Activated T-helper 17 cell treated with anti-CD3 and anti-CD28 coated beads, Interleukin-2, amount 50 U/mL, for 72 hours (primary cell): ENCODE data around the gene PPARGC1A. TPM values are rescaled to one million over a fixed set of nuclear protein-coding genes. Genes with fewer than 3 reads are reported as not detected.

Source experiments
- ATAC-seq: fragments of 150-1000 bp; cut with Tn5 transposase; replicated peaks from 2 replicates; pipeline ENCODE4 v1.10.0; 2021; ENCODE audit warnings: mild to moderate bottlenecking, moderate library complexity
- H3K27ac Mint-ChIP-seq: one replicate; pipeline ENCODE4 v1.8.0; 2022; ENCODE audit warnings: mixed read lengths
- H3K27me3 Mint-ChIP-seq: one replicate; pipeline ENCODE4 v1.8.0; 2022; ENCODE audit warnings: mixed read lengths
- H3K36me3 Mint-ChIP-seq: one replicate; pipeline ENCODE4 v1.8.0; 2022; ENCODE audit warnings: low read depth, mild to moderate bottlenecking, mixed read lengths
- H3K4me1 Mint-ChIP-seq: one replicate; pipeline ENCODE4 v1.8.0; 2022; ENCODE audit warnings: mixed read lengths
- H3K4me3 Mint-ChIP-seq: one replicate; pipeline ENCODE4 v1.8.0; 2022; ENCODE audit warnings: mild to moderate bottlenecking, mixed read lengths
- H3K9me3 Mint-ChIP-seq: one replicate; pipeline ENCODE4 v1.8.0; 2022; ENCODE audit warnings: mixed read lengths
- total RNA-seq, 2 donors: library from RNA; stranded (reverse); gene quantifications; one replicate each; pipeline ENCODE4 v1.2.3, GENCODE V29; 2022

Gene PPARGC1A
- total RNA-seq, 2 donors from 2014 or later: not detected

- no peaks in the 10 kb centered on the region for H3K4me1 Mint-ChIP-seq
- no peaks in the 10 kb centered on the region for H3K27me3 Mint-ChIP-seq
- no peak for ATAC-seq
- H3K9me3 Mint-ChIP-seq: peaks cover 5% of the 10 kb centered on the region
- no peak overlapping the region for H3K4me3 Mint-ChIP-seq
- no peak overlapping the region for H3K27ac Mint-ChIP-seq
- H3K36me3 Mint-ChIP-seq: no peaks in the 10 kb centered on the region
Observed at GRCh38 chr4:23770011-23770410, 119.8 kb downstream of the PPARGC1A start.

GRCh38 chr4:23769406-23769805 lies 120.4 kb downstream of the PPARGC1A start:
- no peak for ATAC-seq
- no peaks in the 10 kb centered on the region for H3K27me3 Mint-ChIP-seq

GRCh38 chr4:23768541-23768940 lies 121.3 kb downstream of the PPARGC1A start:
- H3K36me3 Mint-ChIP-seq: no peaks in the 10 kb centered on the region
- no peaks in the 10 kb centered on the region for H3K27me3 Mint-ChIP-seq
- H3K4me3 Mint-ChIP-seq: no peak overlapping the region
- no peak overlapping the region for H3K27ac Mint-ChIP-seq
- no peaks in the 10 kb centered on the region for H3K4me1 Mint-ChIP-seq
- no peak for ATAC-seq
- peaks cover 5% of the 10 kb centered on the region for H3K9me3 Mint-ChIP-seq

More at GRCh38 chr4:23769406-23769805, 120.4 kb downstream of the PPARGC1A start:
- Mint-ChIP-seq H3K9me3 (peaks cover 5% of the 10 kb centered on the region), H3K27ac (no peak overlapping the region), H3K4me1 (no peaks in the 10 kb centered on the region), H3K36me3 (no peaks in the 10 kb centered on the region), H3K4me3 (no peak overlapping the region)

GRCh38 chr4:23766344-23766743 lies 123.5 kb downstream of the PPARGC1A start:
- Mint-ChIP-seq H3K9me3 (peaks cover 5% of the 10 kb centered on the region), H3K36me3 (no peaks in the 10 kb centered on the region), H3K27ac (no peak overlapping the region), H3K4me1 (no peaks in the 10 kb centered on the region), H3K27me3 (no peaks in the 10 kb centered on the region), H3K4me3 (no peak overlapping the region)
- ATAC-seq: no peak

GRCh38 chr4:23763559-23763958 lies 126.3 kb downstream of the PPARGC1A start:
- H3K36me3 Mint-ChIP-seq: no peaks in the 10 kb centered on the region
- no peak overlapping the region for H3K4me3 Mint-ChIP-seq
- no peak for ATAC-seq
- H3K9me3 Mint-ChIP-seq: peaks cover 12% of the 10 kb centered on the region
- no peak overlapping the region for H3K27ac Mint-ChIP-seq
- H3K27me3 Mint-ChIP-seq: no peaks in the 10 kb centered on the region
- no peaks in the 10 kb centered on the region for H3K4me1 Mint-ChIP-seq

GRCh38 chr4:23762551-23762950 lies 127.3 kb downstream of the PPARGC1A start:
- H3K27ac Mint-ChIP-seq: no peak overlapping the region

GRCh38 chr4:23759066-23759465 lies 130.8 kb downstream of the PPARGC1A start:
- no peaks in the 10 kb centered on the region for H3K27me3 Mint-ChIP-seq
- H3K36me3 Mint-ChIP-seq: no peaks in the 10 kb centered on the region
- no peak for ATAC-seq
- no peak overlapping the region for H3K4me3 Mint-ChIP-seq
- peaks cover 7% of the 10 kb centered on the region for H3K9me3 Mint-ChIP-seq
- H3K4me1 Mint-ChIP-seq: no peaks in the 10 kb centered on the region
- no peak overlapping the region for H3K27ac Mint-ChIP-seq

More at GRCh38 chr4:23762551-23762950, 127.3 kb downstream of the PPARGC1A start:
- no peak for ATAC-seq
- Mint-ChIP-seq H3K27me3 (no peaks in the 10 kb centered on the region), H3K36me3 (no peaks in the 10 kb centered on the region), H3K4me1 (no peaks in the 10 kb centered on the region), H3K9me3 (peaks cover 11% of the 10 kb centered on the region), H3K4me3 (no peak overlapping the region)

GRCh38 chr4:23754688-23755087 lies 135.2 kb downstream of the PPARGC1A start:
- Mint-ChIP-seq H3K4me3 (no peak overlapping the region), H3K27me3 (no peaks in the 10 kb centered on the region), H3K4me1 (no peaks in the 10 kb centered on the region), H3K9me3 (peaks cover 19% of the 10 kb centered on the region), H3K27ac (no peak overlapping the region), H3K36me3 (no peaks in the 10 kb centered on the region)
- no peak for ATAC-seq

GRCh38 chr4:23750125-23750524 lies 139.7 kb downstream of the PPARGC1A start:
- no peaks in the 10 kb centered on the region for H3K36me3 Mint-ChIP-seq
- H3K4me3 Mint-ChIP-seq: no peak overlapping the region
- ATAC-seq: no peak
- no peak overlapping the region for H3K27ac Mint-ChIP-seq
- H3K27me3 Mint-ChIP-seq: no peaks in the 10 kb centered on the region
- no peaks in the 10 kb centered on the region for H3K4me1 Mint-ChIP-seq
- peaks cover 16% of the 10 kb centered on the region for H3K9me3 Mint-ChIP-seq

GRCh38 chr4:23747281-23747735 lies 142.5 kb downstream of the PPARGC1A start:
- ATAC-seq: no peak
- Mint-ChIP-seq H3K36me3 (no peaks in the 10 kb centered on the region), H3K4me1 (no peaks in the 10 kb centered on the region), H3K27ac (no peak overlapping the region), H3K9me3 (peaks cover 16% of the 10 kb centered on the region), H3K27me3 (no peaks in the 10 kb centered on the region), H3K4me3 (no peak overlapping the region)

- Mint-ChIP-seq H3K27ac (no peak overlapping the region), H3K4me3 (no peak overlapping the region), H3K4me1 (no peaks in the 10 kb centered on the region), H3K27me3 (no peaks in the 10 kb centered on the region), H3K36me3 (no peaks in the 10 kb centered on the region), H3K9me3 (peaks cover 12% of the 10 kb centered on the region)
- ATAC-seq: no peak
Observed at GRCh38 chr4:23746672-23747071, 143.2 kb downstream of the PPARGC1A start.

GRCh38 chr4:23746027-23746426 lies 143.8 kb downstream of the PPARGC1A start:
- ATAC-seq: no peak
- H3K27ac Mint-ChIP-seq: no peak overlapping the region
- H3K4me1 Mint-ChIP-seq: no peaks in the 10 kb centered on the region
- H3K36me3 Mint-ChIP-seq: no peaks in the 10 kb centered on the region
- no peaks in the 10 kb centered on the region for H3K27me3 Mint-ChIP-seq
- peaks cover 7% of the 10 kb centered on the region for H3K9me3 Mint-ChIP-seq
- H3K4me3 Mint-ChIP-seq: no peak overlapping the region

- ATAC-seq: no peak
- no peaks in the 10 kb centered on the region for H3K27me3 Mint-ChIP-seq
- H3K4me3 Mint-ChIP-seq: no peak overlapping the region
- H3K36me3 Mint-ChIP-seq: no peaks in the 10 kb centered on the region
- H3K9me3 Mint-ChIP-seq: peaks cover 5% of the 10 kb centered on the region
- H3K4me1 Mint-ChIP-seq: no peaks in the 10 kb centered on the region
- H3K27ac Mint-ChIP-seq: no peak overlapping the region
Observed at GRCh38 chr4:23745377-23745776, 144.5 kb downstream of the PPARGC1A start.
